SK-MEL-5 (cell line): ENCODE data around the gene BCAR3. TPM values are rescaled to one million over a fixed set of nuclear protein-coding genes. Genes with fewer than 3 reads are reported as not detected.

Experiments
- DNase-seq: peaks from one replicate; pipeline ENCODE4 v3.0.0-alpha.2; 2016; ENCODE audit warnings: low read depth, low spot score
- in situ Hi-C: cut with HindIII; loops from 2 replicates; pipeline ENCODE4 v1.10.0; 2016; ENCODE audit warnings: low sequenced_read_pairs, high pct_unique_total_duplicates, low pct_unique_long_range_greater_than_20kb
- total RNA-seq: library from RNA; depleted of rRNA; stranded (reverse); fragments of >200 nt; shearing (Covaris generic); gene quantifications from 2 replicates; pipeline ENCODE4 v1.2.3, GENCODE V29; 2014; rRNA removed

Gene BCAR3
- total RNA-seq, 1 experiment from 2014 or later: 34.5 TPM

- DNase-seq: no peak
- in situ Hi-C loops: no loop called here
These were observed 150.4 kb downstream of the BCAR3 start for GRCh38 chr1:93531193-93531592.

- in situ Hi-C loops: no loop called here
- DNase-seq: no peak
These were observed 153.2 kb downstream of the BCAR3 start for GRCh38 chr1:93528412-93528811.

- DNase-seq: no peak
- in situ Hi-C loops: no loop called here
These were observed 155.2 kb downstream of the BCAR3 start for GRCh38 chr1:93526431-93526830.

- no peak for DNase-seq
- in situ Hi-C loops: no loop called here
These were observed 156.2 kb downstream of the BCAR3 start for GRCh38 chr1:93525431-93525830.

GRCh38 chr1:93522721-93523120, 158.9 kb downstream of the BCAR3 start:
- DNase-seq: no peak
- in situ Hi-C loops: no loop called here

GRCh38 chr1:93521618-93522017, 160.0 kb downstream of the BCAR3 start:
- DNase-seq: no peak

GRCh38 chr1:93519199-93519829, 162.3 kb downstream of the BCAR3 start:
- no peak for DNase-seq

More at GRCh38 chr1:93521618-93522017, 160.0 kb downstream of the BCAR3 start:
- in situ Hi-C loops: no loop called here

GRCh38 chr1:93518516-93518915, 163.1 kb downstream of the BCAR3 start:
- in situ Hi-C loops: no loop called here
- no peak for DNase-seq

More at GRCh38 chr1:93519199-93519829, 162.3 kb downstream of the BCAR3 start:
- in situ Hi-C loops: no loop called here

- in situ Hi-C loops: no loop called here
- no peak for DNase-seq
These were observed 165.5 kb downstream of the BCAR3 start for GRCh38 chr1:93516164-93516563.

Other genes with a start within 250 kb of the BCAR3 start
- gene FNBP1L, start 233.7 kb downstream of the BCAR3 start, total RNA-seq: 52.9 and 59.0 TPM in 2 replicates
- gene DNTTIP2, start 197.4 kb upstream of the BCAR3 start, total RNA-seq: 40.9 and 42.2 TPM in 2 replicates
- 15.1 and 18.5 TPM in 2 replicates for gene GCLM, start 227.6 kb upstream of the BCAR3 start, total RNA-seq